Panc1 (cell line): ENCODE results near the gene MTHFSD. TPM values are rescaled to one million over a fixed set of nuclear protein-coding genes. Genes with fewer than 3 reads are reported as not detected.
A peak's percentile ranks its signal among the peaks of the same experiment; 100 is the strongest.
"Not testable (repeated sequence)": the region's sequence is repeated elsewhere in the genome, so short reads cannot be mapped to it uniquely, and the experiment has no call there.

Experiments used
- ATAC-seq: fragments of 200-7000 bp; cut with Tn5 transposase; 2 replicates; pipeline ENCODE4 v1.9.1; 2020; ENCODE audit warnings: mild to moderate bottlenecking, moderate library complexity
- BruUV-seq: library from RNA; stranded (reverse); fragments of 400-500 nt; replicated peaks from 2 replicates; lab custom pipeline; 2021; lab: Mats Ljungman, UMichigan
- CTCF ChIA-PET: fragments of 300-600 bp; sonication (Branson Sonifier 250); formaldehyde crosslinking; loops from one replicate; lab custom pipeline; 2022; ENCODE audit warnings: antibody characterized with exemption; lab: Charles Lee
- POLR2A ChIA-PET: fragments of 300-600 bp; sonication (Branson Sonifier 250); formaldehyde crosslinking; loops from one replicate; lab custom pipeline; 2022; ENCODE audit warnings: antibody characterized with exemption; lab: Charles Lee
- DNase-seq: peaks from one replicate; pipeline ENCODE4 v3.0.0-alpha.2; 2010; ENCODE audit warnings: low read depth, low spot score
- H3K27ac ChIP-seq: 2 replicates; pipeline ENCODE4 v1.5.1; 2011; ENCODE audit warnings: mild to moderate bottlenecking, low read length, inconsistent platforms
- H3K27me3 ChIP-seq: fragments of 200-500 bp; sonication (Bioruptor generic); 2 replicates; pipeline ENCODE4 v1.6.0; 2014; ENCODE audit warnings: low read length, inconsistent platforms; ENCODE audit not compliant: control insufficient read depth, insufficient read depth
- H3K36me3 ChIP-seq: fragments of 200-500 bp; sonication (Bioruptor generic); 2 replicates; pipeline ENCODE4 v1.5.1; 2014; ENCODE audit warnings: inconsistent platforms, mild to moderate bottlenecking, low read length, moderate library complexity; ENCODE audit not compliant: control insufficient read depth, insufficient read depth
- H3K4me1 ChIP-seq: 2 replicates; pipeline ENCODE4 v1.5.1; 2011; ENCODE audit warnings: inconsistent platforms, mild to moderate bottlenecking, low read length, moderate library complexity; ENCODE audit not compliant: control insufficient read depth, insufficient read depth
- H3K4me3 ChIP-seq, 2 experiments: 2 replicates each; pipeline ENCODE4 v1.5.1; 2011 to 2012; ENCODE audit warnings: low read depth in 2 of 2, low read length in 2 of 2, mild to moderate bottlenecking in 2 of 2, inconsistent platforms in 1 of 2, moderate library complexity in 1 of 2
- H3K9me3 ChIP-seq: fragments of 200-500 bp; sonication (Bioruptor generic); 2 replicates; pipeline ENCODE4 v1.5.1; 2014; ENCODE audit warnings: low read depth, mild to moderate bottlenecking, inconsistent platforms, low read length, moderate library complexity; ENCODE audit not compliant: control insufficient read depth, insufficient read depth
- CTCF ChIP-seq: fragments of 450-650 bp; IDR thresholded peaks from 2 replicates; pipeline ENCODE4 v1.5.1; 2017; ENCODE audit warnings: mild to moderate bottlenecking
- POLR2AphosphoS5 ChIP-seq: IDR thresholded peaks from 2 replicates; pipeline ENCODE4 v1.6.1; 2012; ENCODE audit warnings: mild to moderate bottlenecking, low read depth, low read length, moderate library complexity
- REST ChIP-seq, 2 experiments: IDR thresholded peaks; 2 replicates each; pipeline ENCODE4 v1.6.1; 2011 to 2012; ENCODE audit warnings: low read depth in 2 of 2, control low read depth in 1 of 2, low read length in 1 of 2, mild to moderate bottlenecking in 1 of 2, moderate library complexity in 1 of 2; ENCODE audit not compliant: insufficient read depth in 1 of 2
- SIN3A ChIP-seq: IDR thresholded peaks from 2 replicates; pipeline ENCODE4 v1.6.1; 2012; ENCODE audit warnings: low read depth, mild to moderate bottlenecking, low read length, moderate library complexity, borderline replicate concordance; ENCODE audit not compliant: insufficient read depth
- TCF7L2 ChIP-seq: IDR thresholded peaks from 2 replicates; pipeline ENCODE4 v1.6.1; 2011; ENCODE audit warnings: mild to moderate bottlenecking, low read depth, low read length, inconsistent platforms
- in situ Hi-C: cut with HindIII; loops from 2 replicates; pipeline ENCODE4 v1.10.0; 2016; ENCODE audit warnings: low sequenced_read_pairs, low pct_unique_long_range_greater_than_20kb
- intact Hi-C: fragments of 100-400 bp; cut with micrococcal nuclease; formaldehyde crosslinking; loops from one replicate; pipeline ENCODE4 v1.10.0; 2022; ENCODE audit not compliant: unreplicated experiment
- total RNA-seq: library from RNA; stranded (reverse); gene quantifications from one replicate; pipeline ENCODE4 v1.2.1, GENCODE V29; 2021; ENCODE audit not compliant: unreplicated experiment

The MTHFSD gene
- total RNA-seq, 1 experiment from 2014 or later: 16.5 TPM

- ChIA-PET CTCF (no interaction called here), POLR2A (no interaction called here)
- in situ Hi-C loops: no loop called here
- Histone ChIP-seq H3K27ac (peak overlapping the region; percentile 61; the same call in 1 of the 2 replicates), H3K4me3 (no peak overlapping the region), H3K9me3 (no peaks in the 10 kb centered on the region), H3K27me3 (no peaks in the 10 kb centered on the region), H3K4me1 (peaks cover 12% of the 10 kb centered on the region), H3K36me3 (no peaks in the 10 kb centered on the region)
- no peak for DNase-seq
- intact Hi-C loops: no loop called here
- BruUV-seq: no TSS peak
- no peak for TF ChIP-seq CTCF
- TF ChIP-seq TCF7L2: no peak
- TF ChIP-seq REST (IDR thresholded peaks at IDR 0.05; ENCODE audit: insufficient read depth in 1 of 2, low read depth in 2 of 2, low read length in 1 of 2): no peak
- TF ChIP-seq POLR2AphosphoS5: no peak
- no peak for TF ChIP-seq SIN3A
- no peak for ATAC-seq
These were observed 36.2 kb upstream of the MTHFSD start for GRCh38 chr16:86591270-86591669.

- CTCF ChIA-PET: no interaction called here
- H3K27me3 ChIP-seq: no peaks in the 10 kb centered on the region
- POLR2A ChIA-PET: no interaction called here
- TF ChIP-seq CTCF (no peak), REST (IDR thresholded peaks at IDR 0.05; ENCODE audit: insufficient read depth in 1 of 2, low read depth in 2 of 2, low read length in 1 of 2) (no peak), SIN3A (no peak), POLR2AphosphoS5 (no peak), TCF7L2 (no peak)
- peak; percentile 89 for ATAC-seq
- BruUV-seq: no TSS peak
- H3K4me1 ChIP-seq: peaks cover 19% of the 10 kb centered on the region
- in situ Hi-C loops (no loop called here), intact Hi-C loops (no loop called here)
- H3K4me3 ChIP-seq: no peak overlapping the region
- H3K36me3 ChIP-seq: no peaks in the 10 kb centered on the region
- H3K9me3 ChIP-seq: no peaks in the 10 kb centered on the region
- peak overlapping the region; percentile 61 for H3K27ac ChIP-seq
- no peak for DNase-seq
These were observed 35.6 kb upstream of the MTHFSD start for GRCh38 chr16:86590501-86591144.

GRCh38 chr16:86587955-86588354 is 32.9 kb upstream of the MTHFSD start:
- H3K36me3 ChIP-seq, H3K27me3 ChIP-seq, POLR2A ChIA-PET, CTCF ChIA-PET, H3K9me3 ChIP-seq, DNase-seq, in situ Hi-C loops, H3K27ac ChIP-seq, H3K4me3 ChIP-seq, intact Hi-C loops, BruUV-seq, ATAC-seq: not testable (repeated sequence)
- peaks cover 45% of the 10 kb centered on the region for H3K4me1 ChIP-seq
